COLO829 (cell line): ENCODE results near the gene OR4N5.
"Not testable (repeated sequence)": the region's sequence is repeated elsewhere in the genome, so short reads cannot be mapped to it uniquely, and the experiment has no call there.

Experiments
- DNase-seq: peaks from one replicate; pipeline ENCODE4 v3.0.0; 2012; ENCODE audit warnings: low spot score

The OR4N5 gene

GRCh38 chr14:20138520-20138919 is at the start of gene OR4N5:
Gene OR4N5, plus strand, starts transcription at chr14:20138820. Its CDS starts 4,916 bp downstream, at chr14:20143736.
- DNase-seq, result no peak

GRCh38 chr14:20092050-20092449 is 46.6 kb upstream of the OR4N5 start:
- no peak for DNase-seq

- DNase-seq, result no peak
Observed at GRCh38 chr14:20093442-20093841, 45.2 kb upstream of the OR4N5 start.

- DNase-seq, result not testable (repeated sequence)
Observed at GRCh38 chr14:20098926-20099770, 39.5 kb upstream of the OR4N5 start.

- no peak for DNase-seq
Observed at GRCh38 chr14:20110438-20110837, 28.2 kb upstream of the OR4N5 start, which contains the start of gene OR4K17. Gene OR4K17, plus strand, starts transcription at chr14:20110739. Its CDS starts 6,761 bp downstream, at chr14:20117500.

GRCh38 chr14:20112321-20112720 is 26.3 kb upstream of the OR4N5 start:
- no peak for DNase-seq

- no peak for DNase-seq
Observed at GRCh38 chr14:20116748-20117147, 21.9 kb upstream of the OR4N5 start.

- no peak for DNase-seq
Observed at GRCh38 chr14:20118795-20119194, 19.8 kb upstream of the OR4N5 start.

- DNase-seq, result no peak
Observed at GRCh38 chr14:20143911-20144310, 5.3 kb downstream of the OR4N5 start.

GRCh38 chr14:20144820-20145219 is 6.2 kb downstream of the OR4N5 start:
- no peak for DNase-seq

GRCh38 chr14:20164462-20164861 is 25.8 kb downstream of the OR4N5 start:
- DNase-seq, result no peak

- DNase-seq, result no peak
Observed at GRCh38 chr14:20167091-20167490, 28.5 kb downstream of the OR4N5 start.

- DNase-seq, result not testable (repeated sequence)
Observed at GRCh38 chr14:20169852-20170251, 31.2 kb downstream of the OR4N5 start.

- not testable (repeated sequence) for DNase-seq
Observed at GRCh38 chr14:20174205-20174604, 35.6 kb downstream of the OR4N5 start.

- no peak for DNase-seq
Observed at GRCh38 chr14:20176330-20176729, 37.7 kb downstream of the OR4N5 start.

- DNase-seq, result no peak
Observed at GRCh38 chr14:20177433-20177974, 38.9 kb downstream of the OR4N5 start.

GRCh38 chr14:20179218-20179617 is 40.6 kb downstream of the OR4N5 start:
- DNase-seq, result no peak

GRCh38 chr14:20179880-20180279 is 41.3 kb downstream of the OR4N5 start:
- DNase-seq, result no peak

- no peak for DNase-seq
Observed at GRCh38 chr14:20180486-20180885, 41.9 kb downstream of the OR4N5 start.

GRCh38 chr14:20184181-20184580 is 45.6 kb downstream of the OR4N5 start:
- no peak for DNase-seq

- no peak for DNase-seq
Observed at GRCh38 chr14:20190596-20190995, 52.0 kb downstream of the OR4N5 start, which contains the start of gene OR11G2. Gene OR11G2, plus strand, starts transcription at chr14:20190896. Its CDS starts 6,542 bp downstream, at chr14:20197438.

GRCh38 chr14:20191396-20191795 is 52.8 kb downstream of the OR4N5 start:
- DNase-seq, result no peak

- DNase-seq, result no peak
Observed at GRCh38 chr14:20194101-20194500, 55.5 kb downstream of the OR4N5 start.
